Measurements from ENCODE around the gene STAC.
"Not testable (repeated sequence)": the region's sequence is repeated elsewhere in the genome, so short reads cannot be mapped to it uniquely, and the experiment has no call there.

The STAC gene

GRCh38 chr3:36409862-36410261 lies 29.6 kb downstream of the STAC start:
- in situ Hi-C loops (cut with HindIII; ENCODE audit: low sequenced_read_pairs): no loop called here

GRCh38 chr3:36411587-36411986 lies 31.3 kb downstream of the STAC start:
- in situ Hi-C loops (cut with HindIII; ENCODE audit: low sequenced_read_pairs): no loop called here

GRCh38 chr3:36416599-36416998 lies 36.3 kb downstream of the STAC start:
- in situ Hi-C loops (cut with HindIII; ENCODE audit: low sequenced_read_pairs): no loop called here

GRCh38 chr3:36417237-36417636 lies 36.9 kb downstream of the STAC start:
- in situ Hi-C loops (cut with HindIII; ENCODE audit: low sequenced_read_pairs): no loop called here

- in situ Hi-C loops (cut with HindIII; ENCODE audit: low sequenced_read_pairs): no loop called here
Measured at GRCh38 chr3:36418296-36418695, 38.0 kb downstream of the STAC start.

- in situ Hi-C loops (cut with HindIII; ENCODE audit: low sequenced_read_pairs): no loop called here
Measured at GRCh38 chr3:36428445-36428844, 48.1 kb downstream of the STAC start.

- in situ Hi-C loops (cut with HindIII; ENCODE audit: low sequenced_read_pairs): no loop called here
Measured at GRCh38 chr3:36429986-36430485, 49.7 kb downstream of the STAC start.

GRCh38 chr3:36433511-36433910 lies 53.2 kb downstream of the STAC start:
- in situ Hi-C loops (cut with HindIII; ENCODE audit: low sequenced_read_pairs): no loop called here

GRCh38 chr3:36434687-36435426 lies 54.6 kb downstream of the STAC start:
- in situ Hi-C loops (cut with HindIII; ENCODE audit: low sequenced_read_pairs): no loop called here

GRCh38 chr3:36443028-36443686 lies 62.9 kb downstream of the STAC start:
- in situ Hi-C loops (cut with HindIII; ENCODE audit: low sequenced_read_pairs): no loop called here

GRCh38 chr3:36444909-36445308 lies 64.6 kb downstream of the STAC start:
- in situ Hi-C loops (cut with HindIII; ENCODE audit: low sequenced_read_pairs): no loop called here

- in situ Hi-C loops (cut with HindIII; ENCODE audit: low sequenced_read_pairs): no loop called here
Measured at GRCh38 chr3:36446276-36446675, 66.0 kb downstream of the STAC start.

- in situ Hi-C loops (cut with HindIII; ENCODE audit: low sequenced_read_pairs): no loop called here
Measured at GRCh38 chr3:36447061-36447460, 66.8 kb downstream of the STAC start.

- in situ Hi-C loops (cut with HindIII; ENCODE audit: low sequenced_read_pairs): no loop called here
Measured at GRCh38 chr3:36451816-36452215, 71.5 kb downstream of the STAC start.

- in situ Hi-C loops (cut with HindIII; ENCODE audit: low sequenced_read_pairs): not testable (repeated sequence)
Measured at GRCh38 chr3:36453213-36453612, 72.9 kb downstream of the STAC start.

- in situ Hi-C loops (cut with HindIII; ENCODE audit: low sequenced_read_pairs): not testable (repeated sequence)
Measured at GRCh38 chr3:36453896-36454295, 73.6 kb downstream of the STAC start.

GRCh38 chr3:36455406-36455805 lies 75.1 kb downstream of the STAC start:
- in situ Hi-C loops (cut with HindIII; ENCODE audit: low sequenced_read_pairs): no loop called here

GRCh38 chr3:36456784-36457183 lies 76.5 kb downstream of the STAC start:
- in situ Hi-C loops (cut with HindIII; ENCODE audit: low sequenced_read_pairs): no loop called here

GRCh38 chr3:36457667-36458066 lies 77.4 kb downstream of the STAC start:
- in situ Hi-C loops (cut with HindIII; ENCODE audit: low sequenced_read_pairs): no loop called here

GRCh38 chr3:36459177-36459576 lies 78.9 kb downstream of the STAC start:
- in situ Hi-C loops (cut with HindIII; ENCODE audit: low sequenced_read_pairs): no loop called here

GRCh38 chr3:36461597-36461996 lies 81.3 kb downstream of the STAC start:
- in situ Hi-C loops (cut with HindIII; ENCODE audit: low sequenced_read_pairs): no loop called here

GRCh38 chr3:36472045-36472444 lies 91.7 kb downstream of the STAC start:
- in situ Hi-C loops (cut with HindIII; ENCODE audit: low sequenced_read_pairs): not testable (repeated sequence)

All from endothelial cell of hepatic sinusoid (primary cell).